NCI-H2029 treated with DMSO at 0.1 percent for 48 hours (cell line): ENCODE data around the gene ZNF431.
"Not testable (repeated sequence)": the region's sequence is repeated elsewhere in the genome, so short reads cannot be mapped to it uniquely, and the experiment has no call there.

Experiments
- DNase-seq: peaks from one replicate; lab custom pipeline; 2025; lab: John Stamatoyannopoulos, UW

Gene ZNF431

GRCh38 chr19:21141787-21142464 lies at the start of gene ZNF431:
Gene ZNF431 (plus strand): TSS chr19:21142040. CDS start chr19:21142184, 144 bp downstream.
- peak; percentile 86 for DNase-seq

- DNase-seq = no peak
Measured at GRCh38 chr19:21092109-21092508, 49.7 kb upstream of the ZNF431 start.

GRCh38 chr19:21094347-21095025 lies 47.4 kb upstream of the ZNF431 start:
- no peak for DNase-seq

GRCh38 chr19:21098291-21098690 lies 43.5 kb upstream of the ZNF431 start:
- DNase-seq = no peak

GRCh38 chr19:21101521-21102242 lies 40.2 kb upstream of the ZNF431 start:
- no peak for DNase-seq

- DNase-seq = no peak
Measured at GRCh38 chr19:21109116-21109515, 32.7 kb upstream of the ZNF431 start.

- DNase-seq = no peak
Measured at GRCh38 chr19:21110183-21110582, 31.7 kb upstream of the ZNF431 start.

- DNase-seq = no peak
Measured at GRCh38 chr19:21115430-21115829, 26.4 kb upstream of the ZNF431 start.

GRCh38 chr19:21117041-21117907 lies 24.6 kb upstream of the ZNF431 start:
- DNase-seq = no peak

GRCh38 chr19:21126078-21126477 lies 15.8 kb upstream of the ZNF431 start:
- DNase-seq = no peak

GRCh38 chr19:21127001-21127400 lies 14.8 kb upstream of the ZNF431 start:
- no peak for DNase-seq

GRCh38 chr19:21127898-21128297 lies 13.9 kb upstream of the ZNF431 start:
- no peak for DNase-seq

- no peak for DNase-seq
Measured at GRCh38 chr19:21128901-21129698, 12.7 kb upstream of the ZNF431 start.

GRCh38 chr19:21130097-21130775 lies 11.6 kb upstream of the ZNF431 start:
- DNase-seq = peak; percentile 37

- DNase-seq = no peak
Measured at GRCh38 chr19:21133633-21134032, 8.2 kb upstream of the ZNF431 start.

- no peak for DNase-seq
Measured at GRCh38 chr19:21134934-21135366, 6.9 kb upstream of the ZNF431 start.

- DNase-seq = no peak
Measured at GRCh38 chr19:21135433-21135832, 6.4 kb upstream of the ZNF431 start.

GRCh38 chr19:21138130-21138529 lies 3.7 kb upstream of the ZNF431 start:
- DNase-seq = no peak

GRCh38 chr19:21141006-21141405 lies 834 bp upstream of the ZNF431 start:
- DNase-seq = not testable (repeated sequence)

GRCh38 chr19:21143428-21143827 lies 1.6 kb downstream of the ZNF431 start:
- no peak for DNase-seq

GRCh38 chr19:21143854-21144253 lies 2.0 kb downstream of the ZNF431 start:
- DNase-seq = no peak
